Peyer's patch (tissue), 4 donors: ENCODE measurements around the gene GABRG3.

Experiments used
- CTCF ChIP-seq, 6 experiments: fragments of 450-650 bp in 4 of 6; fragments of 200-600 bp in 2 of 6; sonication (generic) in 1 of 6; IDR thresholded peaks; one replicate each; pipeline ENCODE4 v1.5.1; 2017 to 2019; ENCODE audit warnings: antibody characterized with exemption in 6 of 6, mild to moderate bottlenecking in 3 of 6, moderate library complexity in 1 of 6
- POLR2A ChIP-seq, 2 donors: fragments of 450-650 bp; IDR thresholded peaks; one replicate each; pipeline ENCODE4 v1.5.1; 2017; ENCODE audit warnings: antibody characterized with exemption in 2 of 2, mild to moderate bottlenecking in 2 of 2, moderate library complexity in 2 of 2

GRCh38 chr15:27495963-27496459 lies 525.0 kb downstream of the GABRG3 start:
- TF ChIP-seq CTCF (IDR thresholded peaks at IDR 0.05) = no peak
- TF ChIP-seq POLR2A (IDR thresholded peaks at IDR 0.05) = no peak
